Mammary epithelial cell (primary cell): ENCODE data around the gene CHKB.

Experiments used
- EZH2 ChIP-seq: IDR thresholded peaks from 2 replicates; pipeline ENCODE4 v1.6.1; 2012; ENCODE audit warnings: low read length, inconsistent platforms, borderline replicate concordance
- TF ChIP-seq, protein P1 (sequence below), 2 donors: IDR thresholded peaks in 1 of 2; conservative IDR thresholded peaks in 1 of 2; 2 replicates each; pipeline ENCODE4 v1.5.1; 2011 to 2012; ENCODE audit warnings: inconsistent platforms in 2 of 2, low read length in 2 of 2, mild to moderate bottlenecking in 2 of 2, control low read depth in 1 of 2, low read depth in 1 of 2; ENCODE audit not compliant: insufficient read depth in 1 of 2; ENCODE audit errors: extremely low read depth in 1 of 2

DNA sequence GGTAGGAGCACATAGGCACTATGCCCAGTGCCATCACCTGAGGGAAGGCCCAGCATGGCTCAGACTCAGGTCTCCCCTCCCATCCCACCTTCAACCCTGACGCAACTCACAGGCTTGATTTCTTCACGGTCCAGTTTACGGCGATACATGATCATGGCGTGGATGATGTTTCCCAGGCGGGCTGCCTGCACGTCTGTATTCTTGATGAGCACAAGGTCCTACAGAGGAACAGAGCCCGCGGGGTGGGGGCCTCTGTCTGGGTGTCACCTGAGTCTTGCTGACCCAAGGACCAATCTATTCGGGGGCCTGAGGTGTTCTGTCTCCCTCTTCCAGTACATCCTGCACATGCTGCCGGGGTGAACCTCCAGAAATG lies 8.3 kb downstream of the CHKB start:
- TF ChIP-seq, protein P1, sequence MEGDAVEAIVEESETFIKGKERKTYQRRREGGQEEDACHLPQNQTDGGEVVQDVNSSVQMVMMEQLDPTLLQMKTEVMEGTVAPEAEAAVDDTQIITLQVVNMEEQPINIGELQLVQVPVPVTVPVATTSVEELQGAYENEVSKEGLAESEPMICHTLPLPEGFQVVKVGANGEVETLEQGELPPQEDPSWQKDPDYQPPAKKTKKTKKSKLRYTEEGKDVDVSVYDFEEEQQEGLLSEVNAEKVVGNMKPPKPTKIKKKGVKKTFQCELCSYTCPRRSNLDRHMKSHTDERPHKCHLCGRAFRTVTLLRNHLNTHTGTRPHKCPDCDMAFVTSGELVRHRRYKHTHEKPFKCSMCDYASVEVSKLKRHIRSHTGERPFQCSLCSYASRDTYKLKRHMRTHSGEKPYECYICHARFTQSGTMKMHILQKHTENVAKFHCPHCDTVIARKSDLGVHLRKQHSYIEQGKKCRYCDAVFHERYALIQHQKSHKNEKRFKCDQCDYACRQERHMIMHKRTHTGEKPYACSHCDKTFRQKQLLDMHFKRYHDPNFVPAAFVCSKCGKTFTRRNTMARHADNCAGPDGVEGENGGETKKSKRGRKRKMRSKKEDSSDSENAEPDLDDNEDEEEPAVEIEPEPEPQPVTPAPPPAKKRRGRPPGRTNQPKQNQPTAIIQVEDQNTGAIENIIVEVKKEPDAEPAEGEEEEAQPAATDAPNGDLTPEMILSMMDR (conservative IDR thresholded peaks at IDR 0.05 in 1 of 2, IDR thresholded peaks at IDR 0.05 in 1 of 2; ENCODE audit: extremely low read depth in 1 of 2, insufficient read depth in 1 of 2, low read depth in 1 of 2, low read length in 2 of 2) = no peak
- TF ChIP-seq EZH2 = no peak
